Measurements from ENCODE around the gene ARHGAP26.
"Not testable (repeated sequence)": the region's sequence is repeated elsewhere in the genome, so short reads cannot be mapped to it uniquely, and the experiment has no call there.

The ARHGAP26 gene

GRCh38 chr5:142911775-142912174, 141.6 kb downstream of the ARHGAP26 start:
- no peak for DNase-seq

- DNase-seq = no peak
Observed at GRCh38 chr5:142913728-142914338, 143.7 kb downstream of the ARHGAP26 start.

GRCh38 chr5:142915038-142915437, 144.9 kb downstream of the ARHGAP26 start:
- no peak for DNase-seq

- no peak for DNase-seq
Observed at GRCh38 chr5:142915813-142916424, 145.7 kb downstream of the ARHGAP26 start.

- DNase-seq = no peak
Observed at GRCh38 chr5:142918959-142919635, 148.9 kb downstream of the ARHGAP26 start.

GRCh38 chr5:142920849-142921612, 150.9 kb downstream of the ARHGAP26 start:
- DNase-seq = no peak

- peak; percentile 80 for DNase-seq
Observed at GRCh38 chr5:142922223-142922952, 152.2 kb downstream of the ARHGAP26 start.

- DNase-seq = peak; percentile 74
Observed at GRCh38 chr5:142924135-142924883, 154.1 kb downstream of the ARHGAP26 start.

- DNase-seq = peak; percentile 85
Observed at GRCh38 chr5:142925795-142926194, 155.6 kb downstream of the ARHGAP26 start.

GRCh38 chr5:142926549-142926948, 156.4 kb downstream of the ARHGAP26 start:
- DNase-seq = no peak

GRCh38 chr5:142928999-142929398, 158.8 kb downstream of the ARHGAP26 start:
- DNase-seq = not testable (repeated sequence)

- DNase-seq = peak; percentile 44
Observed at GRCh38 chr5:142929587-142929986, 159.4 kb downstream of the ARHGAP26 start.

- DNase-seq = no peak
Observed at GRCh38 chr5:142930395-142931110, 160.4 kb downstream of the ARHGAP26 start.

- no peak for DNase-seq
Observed at GRCh38 chr5:142931896-142932686, 161.9 kb downstream of the ARHGAP26 start.

- no peak for DNase-seq
Observed at GRCh38 chr5:142934051-142934762, 164.0 kb downstream of the ARHGAP26 start.

- DNase-seq = peak; percentile 79
Observed at GRCh38 chr5:142935014-142935413, 164.8 kb downstream of the ARHGAP26 start.

- no peak for DNase-seq
Observed at GRCh38 chr5:142937374-142937773, 167.2 kb downstream of the ARHGAP26 start.

- no peak for DNase-seq
Observed at GRCh38 chr5:142938266-142938880, 168.2 kb downstream of the ARHGAP26 start.

GRCh38 chr5:142939006-142939405, 168.8 kb downstream of the ARHGAP26 start:
- peak; percentile 86 for DNase-seq
